ENCODE data around the gene LRRC15.

Gene LRRC15

GRCh38 chr3:194323785-194324735, 45.5 kb downstream of the LRRC15 start:
- no peak overlapping the region for H3K4me2 ChIP-seq (ENCODE audit: low read depth, low read length, poor library complexity, severe bottlenecking)
- H3K27me3 ChIP-seq (ENCODE audit: low read length): no peaks in the 10 kb centered on the region
- peaks cover 20% of the 10 kb centered on the region for H3K9me3 ChIP-seq (ENCODE audit: insufficient read depth, low read length)
- no peak overlapping the region for H3K9ac ChIP-seq (ENCODE audit: low read length)
- H2AFZ ChIP-seq (ENCODE audit: low read depth, low read length, severe bottlenecking): no peak overlapping the region
- H3K79me2 ChIP-seq (ENCODE audit: insufficient read depth, low read length): no peaks in the 10 kb centered on the region
- no peak overlapping the region for H3K4me3 ChIP-seq (ENCODE audit: insufficient read depth, low read length, poor library complexity, severe bottlenecking)
- H3K36me3 ChIP-seq (ENCODE audit: low read length): no peaks in the 10 kb centered on the region
- H3K27ac ChIP-seq (ENCODE audit: low read depth, low read length): no peak overlapping the region
- no peaks in the 10 kb centered on the region for H3K9me2 ChIP-seq (replicated peaks; ENCODE audit: insufficient read depth, low read length)
- H3F3A ChIP-seq (ENCODE audit: insufficient read depth): peaks cover 13% of the 10 kb centered on the region
- H4K20me1 ChIP-seq (ENCODE audit: low read depth, low read length): no peaks in the 10 kb centered on the region
- TF ChIP-seq EZH2phosphoT487 (conservative IDR thresholded peaks at IDR 0.05; ENCODE audit: low read length) (no peak), CTCF (IDR thresholded peaks at IDR 0.05; ENCODE audit: insufficient read depth, low read length, poor library complexity, severe bottlenecking) (no peak)

GRCh38 chr3:194322678-194323211, 46.8 kb downstream of the LRRC15 start:
- Histone ChIP-seq H3K4me3 (ENCODE audit: insufficient read depth, low read length, poor library complexity, severe bottlenecking) (no peak overlapping the region), H2AFZ (ENCODE audit: low read depth, low read length, severe bottlenecking) (no peak overlapping the region), H3K36me3 (ENCODE audit: low read length) (no peaks in the 10 kb centered on the region), H3K9me3 (ENCODE audit: insufficient read depth, low read length) (peaks cover 20% of the 10 kb centered on the region), H3K27me3 (ENCODE audit: low read length) (no peaks in the 10 kb centered on the region), H3K27ac (ENCODE audit: low read depth, low read length) (no peak overlapping the region), H3F3A (ENCODE audit: insufficient read depth) (peaks cover 13% of the 10 kb centered on the region), H3K9me2 (replicated peaks; ENCODE audit: insufficient read depth, low read length) (no peaks in the 10 kb centered on the region), H4K20me1 (ENCODE audit: low read depth, low read length) (no peaks in the 10 kb centered on the region), H3K79me2 (ENCODE audit: insufficient read depth, low read length) (no peaks in the 10 kb centered on the region), H3K4me2 (ENCODE audit: low read depth, low read length, poor library complexity, severe bottlenecking) (no peak overlapping the region), H3K9ac (ENCODE audit: low read length) (no peak overlapping the region)
- TF ChIP-seq CTCF (IDR thresholded peaks at IDR 0.05; ENCODE audit: insufficient read depth, low read length, poor library complexity, severe bottlenecking): no peak
- TF ChIP-seq EZH2phosphoT487 (conservative IDR thresholded peaks at IDR 0.05; ENCODE audit: low read length): no peak

GRCh38 chr3:194321693-194322640, 47.6 kb downstream of the LRRC15 start:
- Histone ChIP-seq H4K20me1 (ENCODE audit: low read depth, low read length) (no peaks in the 10 kb centered on the region), H3F3A (ENCODE audit: insufficient read depth) (peaks cover 8% of the 10 kb centered on the region)

More at GRCh38 chr3:194321693-194322640, 47.6 kb downstream of the LRRC15 start:
- no peaks in the 10 kb centered on the region for H3K27me3 ChIP-seq (ENCODE audit: low read length)
- peaks cover 13% of the 10 kb centered on the region for H3K9me3 ChIP-seq (ENCODE audit: insufficient read depth, low read length)
- no peak overlapping the region for H3K4me3 ChIP-seq (ENCODE audit: insufficient read depth, low read length, poor library complexity, severe bottlenecking)
- H3K27ac ChIP-seq (ENCODE audit: low read depth, low read length): no peak overlapping the region
- no peaks in the 10 kb centered on the region for H3K36me3 ChIP-seq (ENCODE audit: low read length)
- no peaks in the 10 kb centered on the region for H3K9me2 ChIP-seq (replicated peaks; ENCODE audit: insufficient read depth, low read length)
- no peak overlapping the region for H2AFZ ChIP-seq (ENCODE audit: low read depth, low read length, severe bottlenecking)
- no peaks in the 10 kb centered on the region for H3K79me2 ChIP-seq (ENCODE audit: insufficient read depth, low read length)
- TF ChIP-seq EZH2phosphoT487 (conservative IDR thresholded peaks at IDR 0.05; ENCODE audit: low read length) (no peak), CTCF (IDR thresholded peaks at IDR 0.05; ENCODE audit: insufficient read depth, low read length, poor library complexity, severe bottlenecking) (no peak)
- H3K4me2 ChIP-seq (ENCODE audit: low read depth, low read length, poor library complexity, severe bottlenecking): no peak overlapping the region
- H3K9ac ChIP-seq (ENCODE audit: low read length): no peak overlapping the region
